AG09309 (cell line): Measurements from ENCODE around the gene SOX15.
A peak's percentile ranks its signal among the peaks of the same experiment; 100 is the strongest.

Experiments
- DNase-seq: peaks from one replicate; pipeline ENCODE4 v3.0.0-alpha.2; 2010; ENCODE audit warnings: low read depth
- H3K4me3 ChIP-seq: 2 replicates; pipeline ENCODE4 v1.5.1; 2011; ENCODE audit warnings: mild to moderate bottlenecking, low read depth, low read length, moderate library complexity; ENCODE audit not compliant: control insufficient read depth
- CTCF ChIP-seq: IDR thresholded peaks from 2 replicates; pipeline ENCODE4 v1.5.1; 2011; ENCODE audit warnings: mild to moderate bottlenecking, low read depth, low read length, inconsistent platforms; ENCODE audit not compliant: insufficient read depth, control insufficient read depth; ENCODE audit errors: missing control alignments

The SOX15 gene

GRCh38 chr17:7557147-7557764 lies 32.6 kb downstream of the SOX15 start:
- no peak overlapping the region for H3K4me3 ChIP-seq
- TF ChIP-seq CTCF = no peak
- no peak for DNase-seq

- TF ChIP-seq CTCF = no peak
- H3K4me3 ChIP-seq = no peak overlapping the region
- no peak for DNase-seq
These were observed 33.3 kb downstream of the SOX15 start for GRCh38 chr17:7556627-7557026.

DNA sequence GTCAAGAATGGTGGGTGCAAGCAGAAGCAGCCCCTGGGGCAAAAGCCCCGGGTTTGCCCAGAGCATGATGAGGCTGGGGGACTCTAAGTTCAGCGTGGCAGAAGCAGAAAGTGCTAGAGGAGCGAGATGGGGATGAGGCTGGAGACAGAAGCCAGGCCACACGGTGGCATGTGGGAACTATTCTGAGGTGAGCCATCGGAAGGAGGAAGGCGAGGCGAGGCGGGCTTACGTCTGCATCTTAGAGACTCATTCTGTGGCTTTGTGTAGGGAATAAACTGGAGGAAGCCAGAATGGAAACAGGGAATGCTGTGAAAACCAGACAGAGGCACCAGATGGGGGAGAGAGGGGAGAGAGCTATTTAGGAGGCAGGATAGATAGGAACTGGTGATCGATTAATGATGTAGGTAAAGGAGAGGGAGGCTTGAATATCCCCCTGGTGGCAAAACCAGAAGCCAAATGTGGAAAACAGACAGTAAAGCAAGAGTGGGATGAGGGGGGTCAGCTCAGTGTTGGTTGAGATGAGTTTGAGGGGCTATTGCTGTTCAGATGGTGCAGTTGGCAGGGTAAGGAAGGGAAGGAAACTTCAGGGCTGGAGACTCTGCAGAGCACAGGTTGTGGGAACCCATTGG lies 34.5 kb downstream of the SOX15 start:
- TF ChIP-seq CTCF = peak; percentile 23
- no peak overlapping the region for H3K4me3 ChIP-seq
- no peak for DNase-seq

DNA sequence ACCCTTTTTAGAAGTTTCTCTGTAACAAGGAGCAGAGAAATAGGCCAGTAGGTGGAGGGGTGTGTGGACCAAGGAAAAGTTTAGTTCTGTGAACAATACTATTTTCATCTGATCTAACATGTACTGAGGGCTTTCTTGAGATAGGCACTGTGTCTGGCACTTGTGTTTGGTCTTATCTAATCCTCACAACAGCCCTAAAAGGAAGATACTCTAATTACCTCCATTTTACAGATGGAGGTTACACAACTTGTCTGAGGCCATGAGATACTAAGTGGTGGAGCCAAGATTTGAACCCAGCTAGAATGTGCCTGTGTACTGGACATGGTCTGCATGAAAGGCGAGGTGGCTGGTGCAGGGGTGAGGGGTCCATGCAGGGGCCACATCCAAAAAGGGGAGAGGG lies 36.5 kb downstream of the SOX15 start:
- no peak for DNase-seq
- no peak overlapping the region for H3K4me3 ChIP-seq
- no peak for TF ChIP-seq CTCF

GRCh38 chr17:7552621-7553051 lies 37.3 kb downstream of the SOX15 start:
- no peak for TF ChIP-seq CTCF
- H3K4me3 ChIP-seq = no peak overlapping the region
- no peak for DNase-seq

DNA sequence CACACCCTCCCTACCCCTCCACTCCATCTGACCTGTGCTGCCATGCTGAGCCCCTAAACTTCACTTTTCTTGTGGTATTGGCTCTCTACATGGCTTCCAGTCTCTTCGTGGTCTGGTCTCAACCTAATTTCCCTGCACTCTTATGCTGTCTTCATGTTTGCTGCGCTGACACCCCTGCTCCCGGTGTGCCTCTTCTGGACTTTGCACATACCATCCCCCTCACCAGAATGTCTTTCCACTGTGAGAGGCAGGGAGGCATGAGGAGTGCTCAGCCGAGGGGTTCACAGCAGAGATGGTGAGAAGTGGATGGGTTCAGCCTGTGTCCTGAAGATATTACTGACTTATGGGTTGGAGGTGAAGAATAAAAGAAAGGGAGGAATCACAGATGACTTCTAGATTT lies 38.5 kb downstream of the SOX15 start:
- no peak for DNase-seq
- no peak overlapping the region for H3K4me3 ChIP-seq
- TF ChIP-seq CTCF = no peak
